GM18517 (cell line): ENCODE data around the gene CENPB.

Source experiments
- ATAC-seq: cut with Tn5 transposase; IDR thresholded peaks from one replicate; pipeline ENCODE4 v1.9.1; 2021; ENCODE audit warnings: mild to moderate bottlenecking, moderate library complexity; ENCODE audit not compliant: unreplicated experiment

Gene CENPB

DNA sequence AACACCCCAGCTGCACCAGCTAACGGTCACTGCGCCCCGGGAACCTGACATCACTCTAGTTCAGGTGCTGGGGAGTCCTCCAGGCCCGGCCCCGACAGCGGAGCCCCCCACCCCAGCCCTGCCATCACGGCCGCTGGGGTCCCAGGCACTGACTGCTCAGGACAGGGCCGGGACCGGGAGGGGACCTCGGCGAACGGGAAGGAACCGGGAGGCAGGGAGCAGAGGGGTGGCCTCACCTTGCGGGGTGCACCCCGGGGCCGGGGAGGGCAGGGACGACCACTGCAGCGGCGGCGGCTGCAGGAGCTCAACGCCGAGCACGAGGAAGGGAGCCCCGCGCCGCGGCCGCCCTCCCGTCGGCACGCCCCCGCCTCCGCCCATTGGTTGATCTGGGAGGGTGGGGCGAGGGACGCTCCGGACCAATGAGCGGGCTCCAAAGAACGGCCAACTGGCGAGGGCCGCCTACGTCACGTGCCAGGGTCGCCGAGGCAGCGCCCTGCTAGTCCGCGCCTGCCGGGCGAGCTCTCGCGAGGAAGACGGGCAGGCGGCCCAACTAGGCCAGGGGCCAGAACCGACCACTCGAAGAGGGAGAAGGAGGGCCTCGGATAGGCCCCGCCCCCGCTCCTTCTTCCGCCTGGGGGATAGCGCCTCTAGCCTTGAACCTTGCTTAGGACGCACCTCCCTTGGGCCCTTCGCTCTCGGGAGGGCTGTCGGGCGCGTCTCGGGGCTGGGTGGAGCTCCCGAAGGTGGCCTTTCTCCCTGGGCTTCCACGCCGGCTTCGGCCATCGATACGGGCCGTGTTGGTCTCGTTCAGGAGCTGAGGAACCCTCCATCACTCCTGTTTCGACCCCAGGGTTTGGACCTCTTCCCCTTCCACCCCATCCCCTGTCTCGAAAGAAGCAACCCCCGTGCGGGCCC lies 18.9 kb downstream of the CENPB start, which contains the start of gene ADISSP:
ADISSP (minus strand) TSS at position 327 of the 915 bp plus-strand sequence. CDS start 7,653 bp downstream, outside the sequence.
- peak; percentile 81 for ATAC-seq

- no peak for ATAC-seq
Observed at GRCh38 chr20:3767110-3767426, 19.5 kb downstream of the CENPB start.

- no peak for ATAC-seq
Observed at GRCh38 chr20:3766422-3767109, 20.0 kb downstream of the CENPB start.

GRCh38 chr20:3765171-3765882 lies 21.2 kb downstream of the CENPB start:
- no peak for ATAC-seq

DNA sequence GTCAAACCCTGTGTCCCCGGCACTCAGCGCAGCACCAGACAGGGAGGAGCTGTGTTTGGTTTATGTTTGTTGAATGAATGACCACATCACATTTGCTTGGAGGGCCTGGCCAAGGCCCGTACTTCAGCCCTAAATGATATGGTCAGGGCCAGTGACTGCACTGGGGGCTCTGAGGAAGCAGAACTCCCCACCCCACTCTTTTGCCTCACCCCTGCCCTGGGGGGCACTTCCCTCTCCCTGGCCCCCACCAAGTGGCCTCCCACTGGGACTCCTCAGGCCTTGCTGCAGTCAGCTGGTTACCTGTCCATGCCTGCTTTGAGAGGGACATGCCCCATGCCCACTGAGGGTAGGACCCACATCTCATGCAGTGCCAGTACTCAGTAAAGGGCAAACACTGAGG lies 21.9 kb downstream of the CENPB start:
- ATAC-seq: no peak

DNA sequence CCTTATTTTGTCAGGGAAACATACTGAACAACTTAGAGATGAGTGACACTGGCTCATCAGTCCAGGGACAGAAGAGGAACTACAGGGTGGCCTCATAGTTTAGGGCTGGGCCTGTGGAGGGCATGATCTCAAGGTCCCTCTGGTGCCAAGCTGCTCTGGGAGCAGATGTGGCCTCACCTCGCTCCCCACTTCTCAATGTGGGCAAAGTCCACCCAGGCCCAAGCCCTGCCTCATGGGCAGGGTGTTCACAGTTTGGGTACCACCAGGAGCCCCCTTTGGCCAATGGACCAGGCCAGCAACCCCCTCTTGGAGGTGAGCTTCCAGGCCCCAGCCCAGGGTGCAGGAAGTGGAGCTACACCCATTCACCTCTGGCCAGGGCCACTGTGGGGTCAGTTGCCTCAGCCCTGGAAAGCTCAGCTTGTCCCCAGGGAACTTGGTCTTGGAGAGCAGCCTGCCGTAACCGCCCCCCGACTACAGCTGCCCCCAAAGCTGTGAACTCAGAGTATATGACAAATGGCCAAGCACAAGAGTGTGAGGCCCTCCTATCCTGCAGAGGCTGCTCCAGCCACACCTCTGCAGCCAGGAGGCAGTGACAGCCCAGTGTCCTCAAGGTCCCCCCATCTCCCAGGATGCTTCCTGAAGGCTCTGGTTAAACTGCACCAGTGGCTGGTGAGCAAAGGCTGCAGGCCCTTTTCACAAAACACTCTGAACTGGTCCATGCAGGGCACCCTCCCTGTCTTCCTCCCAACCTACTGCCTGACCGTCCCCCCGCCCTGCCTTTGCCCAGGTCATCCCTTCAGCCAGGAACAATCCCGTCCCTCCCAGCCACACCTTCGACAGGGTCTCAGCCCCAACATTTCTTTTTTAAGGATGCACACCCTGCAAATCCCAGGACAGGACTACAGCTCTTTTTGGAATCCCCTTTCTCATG lies 22.6 kb downstream of the CENPB start:
- ATAC-seq: no peak

GRCh38 chr20:3760655-3761348 lies 25.7 kb downstream of the CENPB start:
- ATAC-seq: no peak

DNA sequence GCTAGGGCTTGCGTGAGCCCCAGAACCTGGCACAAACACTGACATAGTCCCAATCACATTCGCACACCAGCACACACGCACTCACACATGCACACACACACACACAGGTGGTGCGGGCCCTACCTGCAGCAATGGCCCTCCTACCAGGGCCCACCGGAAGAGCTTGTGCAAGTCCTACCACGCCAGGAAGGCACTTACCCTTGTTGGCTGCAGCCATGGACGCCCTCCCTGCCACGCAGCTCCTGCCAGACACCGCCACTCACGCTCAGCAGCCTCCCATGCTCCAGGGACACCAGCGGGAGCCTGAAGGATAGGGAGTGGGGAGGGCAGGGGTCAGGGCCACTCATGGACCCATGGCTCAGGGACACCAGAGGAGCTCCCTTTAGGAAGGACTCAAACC lies 26.7 kb downstream of the CENPB start:
- ATAC-seq: no peak

- no peak for ATAC-seq
Observed at GRCh38 chr20:3759316-3759823, 27.2 kb downstream of the CENPB start.

GRCh38 chr20:3758566-3758965 lies 28.0 kb downstream of the CENPB start:
- no peak for ATAC-seq

GRCh38 chr20:3757268-3757667 lies 29.3 kb downstream of the CENPB start:
- no peak for ATAC-seq

- no peak for ATAC-seq
Observed at GRCh38 chr20:3755814-3756480, 30.6 kb downstream of the CENPB start.

GRCh38 chr20:3755269-3755668 lies 31.3 kb downstream of the CENPB start:
- ATAC-seq: no peak

- no peak for ATAC-seq
Observed at GRCh38 chr20:3754276-3754630, 32.3 kb downstream of the CENPB start.

DNA sequence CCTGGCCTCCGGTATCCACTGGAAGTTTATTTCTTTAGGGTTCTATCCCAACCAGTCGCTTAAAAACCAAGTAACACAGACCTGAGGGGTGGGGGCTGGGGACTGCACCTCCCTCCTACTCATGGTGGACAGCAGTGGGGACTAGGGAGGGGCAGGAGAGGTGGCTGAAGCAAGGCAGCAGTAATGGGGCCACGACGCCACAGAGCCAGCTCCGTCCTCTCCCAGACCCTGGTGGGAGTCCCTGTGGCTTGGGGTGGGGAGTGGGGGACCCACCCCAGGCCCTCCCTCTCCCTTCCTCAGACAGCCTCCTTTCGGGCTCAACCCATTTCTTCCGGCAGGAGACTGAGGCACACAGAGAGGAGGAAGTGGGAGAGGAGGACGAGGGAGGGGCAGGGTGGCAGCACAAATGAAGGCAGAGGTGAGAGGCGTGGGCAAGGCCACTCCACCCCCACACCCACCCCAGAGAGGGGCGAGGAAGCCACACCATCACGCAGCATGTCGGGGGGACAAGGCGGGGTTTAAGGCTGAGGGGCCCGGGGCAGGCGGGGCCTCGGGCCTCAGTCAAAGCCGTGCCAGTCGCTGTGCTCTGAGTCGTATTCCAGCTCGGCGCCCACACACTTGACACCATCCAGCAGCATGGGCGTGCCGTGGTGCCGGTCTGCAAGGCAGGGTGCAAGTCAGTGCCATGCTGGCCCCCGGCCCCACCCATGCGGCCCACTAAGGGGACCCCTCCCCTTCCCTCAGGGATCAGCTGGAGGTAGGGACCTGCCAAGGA lies 32.9 kb downstream of the CENPB start:
- no peak for ATAC-seq

DNA sequence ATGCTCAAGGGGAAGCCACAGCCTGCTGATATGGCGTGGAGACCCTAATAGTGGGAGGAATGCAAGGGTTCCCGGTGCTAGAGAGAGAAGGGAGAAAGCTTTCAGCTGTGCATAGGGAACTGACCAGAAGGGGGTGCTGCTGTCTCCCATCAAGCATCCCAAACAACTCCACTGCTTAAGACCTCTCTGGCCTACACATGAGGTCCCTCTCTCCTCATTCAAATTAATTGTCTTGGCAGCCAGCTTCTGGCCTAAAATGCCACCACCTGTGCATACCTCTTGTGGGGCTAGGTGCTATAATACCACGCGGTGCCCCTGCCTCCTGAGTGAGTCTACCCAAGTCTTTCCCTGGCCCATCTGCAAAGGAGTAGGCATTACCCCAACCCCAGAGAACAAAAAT lies 33.4 kb downstream of the CENPB start:
- ATAC-seq: no peak

- no peak for ATAC-seq
Observed at GRCh38 chr20:3752386-3752759, 34.2 kb downstream of the CENPB start.

DNA sequence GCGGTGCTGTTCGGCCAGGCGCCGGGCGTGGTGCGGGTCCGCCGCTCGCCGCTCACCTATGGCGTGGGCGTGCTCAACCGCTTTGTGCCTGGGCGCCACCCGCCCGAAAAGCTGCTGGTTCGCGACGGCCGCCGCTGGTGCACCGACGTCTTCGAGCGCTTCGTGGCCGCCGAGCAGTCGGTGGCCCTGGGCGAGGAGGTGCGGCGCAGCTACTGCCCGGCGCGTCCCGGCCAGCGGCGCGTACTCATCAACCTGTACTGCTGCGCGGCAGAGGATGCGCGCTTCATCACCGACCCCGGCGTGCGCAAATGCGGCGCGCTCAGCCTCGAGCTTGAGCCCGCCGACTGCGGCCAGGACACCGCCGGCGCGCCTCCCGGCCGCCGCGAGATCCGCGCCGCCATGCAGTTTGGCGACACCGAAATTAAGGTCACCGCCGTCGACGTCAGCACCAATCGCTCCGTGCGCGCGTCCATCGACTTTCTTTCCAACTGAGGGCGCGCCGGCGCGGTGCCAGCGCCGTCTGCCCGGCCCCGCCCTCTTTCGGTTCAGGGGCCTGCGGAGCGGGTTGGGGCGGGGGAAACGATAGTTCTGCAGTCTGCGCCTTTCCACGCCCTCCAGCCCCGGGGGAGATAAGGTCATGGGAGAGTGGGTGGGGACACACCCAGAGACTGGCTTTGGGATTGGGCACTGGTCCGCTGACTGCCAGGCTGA lies 34.7 kb downstream of the CENPB start:
- ATAC-seq: no peak
